Heart left ventricle (tissue), 16 donors: ENCODE results near the gene ACSL4. TPM values are rescaled to one million over a fixed set of nuclear protein-coding genes. Genes with fewer than 3 reads are reported as not detected.
A peak's percentile ranks its signal among the peaks of the same experiment; 100 is the strongest.

ENCODE experiments used
- ATAC-seq, 4 donors: fragments of 200-7000 bp; cut with Tn5 transposase; one replicate each; pipeline ENCODE4 v1.9.1; 2020 to 2022; ENCODE audit warnings: moderate library complexity in 4 of 4, mild to moderate bottlenecking in 3 of 4, moderate number of reproducible peaks in 1 of 4
- DNase-seq, 5 donors: peaks; one replicate each; pipeline ENCODE4 v3.0.0-alpha.2; 2020
- H3K27ac ChIP-seq, 12 donors: fragments of 200-600 bp; sonication (generic) in 4 of 12; one replicate each; pipeline versions ENCODE4 v1.5.0 to v1.8.0; 2016 to 2022; ENCODE audit warnings: mild to moderate bottlenecking in 2 of 12
- H3K27me3 ChIP-seq, 9 donors: fragments of 200-600 bp; sonication (generic) in 2 of 9; one replicate each; pipeline versions ENCODE4 v1.5.1 to v1.8.0; 2016 to 2022; ENCODE audit warnings: mild to moderate bottlenecking in 3 of 9
- H3K36me3 ChIP-seq, 9 donors: fragments of 200-600 bp; sonication (generic) in 2 of 9; one replicate each; pipeline versions ENCODE4 v1.5.0 to v1.8.0; 2018 to 2022; ENCODE audit warnings: mild to moderate bottlenecking in 2 of 9
- H3K4me1 ChIP-seq, 12 donors: fragments of 200-600 bp; sonication (generic) in 4 of 12; one replicate each; pipeline versions ENCODE4 v1.5.0 to v1.8.0; 2016 to 2022; ENCODE audit warnings: mild to moderate bottlenecking in 3 of 12
- H3K4me3 ChIP-seq, 12 donors: fragments of 200-600 bp; sonication (generic) in 4 of 12; one replicate each; pipeline versions ENCODE4 v1.5.0 to v1.8.0; 2017 to 2022; ENCODE audit warnings: mild to moderate bottlenecking in 9 of 12, moderate library complexity in 4 of 12
- H3K9me3 ChIP-seq, 12 donors: fragments of 200-600 bp; sonication (generic) in 4 of 12; one replicate each; pipeline versions ENCODE4 v1.5.0 to v1.8.0; 2016 to 2022; ENCODE audit warnings: mild to moderate bottlenecking in 1 of 12
- CTCF ChIP-seq, 12 donors: fragments of 200-600 bp; sonication (generic) in 4 of 12; IDR thresholded peaks; one replicate each; pipeline versions ENCODE4 v1.5.0 to v1.8.0; 2018 to 2022; ENCODE audit warnings: antibody characterized with exemption in 12 of 12, mild to moderate bottlenecking in 5 of 12
- POLR2A ChIP-seq, 2 donors: fragments of 450-650 bp; IDR thresholded peaks; one replicate each; pipeline ENCODE4 v1.6.1; 2017; ENCODE audit warnings: antibody characterized with exemption in 2 of 2, mild to moderate bottlenecking in 2 of 2, moderate library complexity in 2 of 2
- WGBS, 4 donors: extraction: QIAGEN DNeasy Blood & Tissue Kit in 2 of 4; methylation state at CpG; one replicate each; pipeline versions ENCODE4 v1.1.5 to v1.1.7; 2013 to 2018; 5-methylcytosine and 5-hydroxymethylcytosine counted together
- intact Hi-C, 10 donors: fragments of 100-400 bp; cut with DNase I; formaldehyde crosslinking; loops; one replicate each; pipeline versions ENCODE4 v1.11.1 to v1.14.2; 2022
- polyA plus RNA-seq, 2 donors: library from polyadenylated mRNA; stranded (reverse); fragments of 200-250 nt; gene quantifications; one replicate each; pipeline ENCODE4 v1.2.3, GENCODE V29; 2013
- total RNA-seq, 9 donors: library from RNA; depleted of rRNA in 2 of 9; stranded (reverse); fragments of >200 nt in 2 of 9; fragmentation: NEBNext Ultra II Directional in 3 of 9; extraction: Animal tissue kit (Norgen Biotek cat#: 25700) in 3 of 9; gene quantifications; one replicate each; pipeline versions ENCODE4 v1.1.0 to v1.2.4, GENCODE V29; 2016 to 2023
- donor health status: ischemic (EF 13 %, LVEDD 7.1; RV severe dilation, severe dysfunction).
- donor health status: healthy with polysubstance abuse.
- donor health status: DM: no; HTN: yes; CAD: no.
- donor health status: DM: no; HTN: no; CAD: no.
- donor health status: ischemic (EF 25% LVEDD 6.9; RV normal size, moderate dysfunction).
- donor health status: ischemic (EF 25% LVEDD 5.7; RV mildly dilated, moderate dysfunction).
- donor health status: healthy.
- donor health status: DM: yes; HTN: yes; CAD: no.
- donor health status: ischemic (EF 35%, LVEDD 5.7; RV mildly dilated, moderate dysfunction).
- donor health status: nonischemic (EF 11% LVEDD 7.7; RV severe dilation, severe dysfunction).
- donor health status: DM: yes; HTN: yes; CAD: no.
- donor health status: PGD.
- donor health status: ischemic (EF 29% LVEDD 5.4; RV normal size, mild dysfunction).
- donor health status: nonischemic (EF 23%, LVEDD 6.1; RV moderate dilation, normal function).

ACSL4 gene
- total and polyA plus RNA-seq, 11 donors: 11.7 to 68.7 (median 54.9) TPM

DNA sequence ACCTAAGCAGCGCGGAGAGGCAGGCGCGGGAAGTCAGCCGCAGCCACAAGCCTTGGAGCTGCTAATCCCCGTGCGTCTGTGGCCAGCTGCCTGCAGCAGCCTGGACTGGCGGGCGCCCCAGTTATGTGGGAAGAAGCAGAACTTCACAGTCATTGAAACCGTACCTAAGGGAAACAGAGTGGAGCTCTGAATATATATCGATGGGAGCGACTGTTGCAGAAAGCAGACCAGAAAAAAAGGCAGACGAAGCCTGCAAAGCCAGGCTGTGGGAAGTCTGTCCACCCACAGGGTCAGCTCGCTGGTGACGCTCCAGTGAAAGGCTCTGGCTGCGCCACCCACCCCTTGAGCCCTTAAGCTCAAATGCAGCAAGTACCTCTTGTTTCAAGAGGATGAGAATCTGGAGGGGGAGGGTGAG, 132.8 kb downstream of the ACSL4 start:
- Histone ChIP-seq H3K4me1 (no peaks in the 10 kb centered on the region), H3K27ac (no peak overlapping the region), H3K27me3 (peaks cover 0 to 38% (median 0%) of the 10 kb centered on the region in 9 donors), H3K36me3 (no peaks in the 10 kb centered on the region), H3K4me3 (no peak overlapping the region), H3K9me3 (no peaks in the 10 kb centered on the region)
- TF ChIP-seq CTCF (IDR thresholded peaks at IDR 0.05) (no peak), POLR2A (IDR thresholded peaks at IDR 0.05) (no peak)
- DNase-seq: peak in 4 of 5 donors; percentile 10 to 33 (median 28)
- peak in 1 of 4 donors; percentile 47 for ATAC-seq
- intact Hi-C loops: no loop called here
- 10 to 29% (median 19%) methylated on average over 16 of the region's 16 CpGs for WGBS, 4 donors

GRCh38 chrX:109596015-109596414, 137.0 kb downstream of the ACSL4 start:
- DNase-seq: no peak
- intact Hi-C loops: no loop called here
- no peaks in the 10 kb centered on the region for H3K36me3 ChIP-seq
- H3K27ac ChIP-seq: no peak overlapping the region
- no peaks in the 10 kb centered on the region for H3K9me3 ChIP-seq
- no peak overlapping the region for H3K4me3 ChIP-seq
- H3K4me1 ChIP-seq: no peaks in the 10 kb centered on the region
- TF ChIP-seq CTCF (IDR thresholded peaks at IDR 0.05): no peak
- no peak for TF ChIP-seq POLR2A (IDR thresholded peaks at IDR 0.05)
- ATAC-seq: no peak
- peaks cover 0 to 19% (median 0%) of the 10 kb centered on the region in 9 donors for H3K27me3 ChIP-seq
- 61 to 93% (median 80%) methylated on average over 3 of the region's 3 CpGs for WGBS, 4 donors

Other genes starting within 250 kb of the ACSL4 start
- gene NXT2, start 196.4 kb downstream of the ACSL4 start, total RNA-seq: 1 to 10 TPM; 1.3 to 5.1 (median 1.7) TPM
- 1 to 10 TPM; 1.0 to 2.3 TPM for gene NXT2, start 196.4 kb downstream of the ACSL4 start, polyA plus RNA-seq
- gene KCNE5, start 108.1 kb downstream of the ACSL4 start, total RNA-seq: under 1 TPM in 8 of 9 donors, not detected in 1; 0.18 to 0.61 (median 0.27) TPM
- gene KCNE5, start 108.1 kb downstream of the ACSL4 start, polyA plus RNA-seq: under 1 TPM; 0.11 to 0.39 TPM